ENCODE measurements around the gene METRN. TPM values are rescaled to one million over a fixed set of nuclear protein-coding genes. Genes with fewer than 3 reads are reported as not detected.

Gene METRN
- polyA plus RNA-seq, 1 of the 3 experiments (the other 2 are of a cell fraction): 59.7 TPM

- Histone ChIP-seq H3F3A (replicated peaks; ENCODE audit: insufficient read depth) (peaks cover 14% of the 10 kb centered on the region), H3K9me3 (no peaks in the 10 kb centered on the region), H3K9me2 (no peaks in the 10 kb centered on the region), H3K27ac (ENCODE audit: low read depth in 2 of 2, low read length in 1 of 2) (no peak overlapping the region), H3K4me2 (no peak overlapping the region), H3K4me3 (ENCODE audit: low read depth in 2 of 2, low read length in 1 of 2) (no peak overlapping the region), H3K79me2 (ENCODE audit: insufficient read depth) (peaks cover 12% of the 10 kb centered on the region), H3K9ac (no peak overlapping the region), H4K20me1 (ENCODE audit: insufficient read depth) (peaks cover 9% of the 10 kb centered on the region), H3K27me3 (ENCODE audit: insufficient read depth) (no peaks in the 10 kb centered on the region), H2AFZ (ENCODE audit: low read depth) (no peak overlapping the region), H3K4me1 (ENCODE audit: control insufficient read depth in 1 of 2, insufficient read depth in 2 of 2, low read depth in 1 of 2, low read length in 1 of 2) (peaks cover 4 to 23% of the 10 kb centered on the region in 2 experiments; a peak in 2 of 4 replicates), H3K36me3 (replicated peaks in 1 of 2; ENCODE audit: control insufficient read depth in 1 of 2, insufficient read depth in 2 of 2, low read length in 1 of 2) (peaks cover under 1 to 31% of the 10 kb centered on the region in 2 experiments)
- POLR2A ChIA-PET: interaction anchor here (1.0 to 1.2 kb wide), 3 partner anchors 8 to 43 kb away, joined by 3 to 5 read pairs (median 4); partner anchors contain the start of genes JMJD8 and WDR90
- no peak for DNase-seq
- no peak for TF ChIP-seq USF2 (IDR thresholded peaks at IDR 0.05; ENCODE audit: borderline replicate concordance, low read depth, low read length)
- CTCF ChIA-PET: interaction anchor here (1.0 to 4.6 kb wide), 4 partner anchors 9 to 45 kb away, joined by 3 to 20 read pairs (median 7); partner anchors contain the start of genes ANTKMT and RHOT2
- 91% methylated on average over 5 of the region's 21 CpGs for WGBS (ENCODE audit: low lambda C conversion rate)
Measured at GRCh38 chr16:676565-676902, 38.4 kb upstream of the METRN start.

DNA sequence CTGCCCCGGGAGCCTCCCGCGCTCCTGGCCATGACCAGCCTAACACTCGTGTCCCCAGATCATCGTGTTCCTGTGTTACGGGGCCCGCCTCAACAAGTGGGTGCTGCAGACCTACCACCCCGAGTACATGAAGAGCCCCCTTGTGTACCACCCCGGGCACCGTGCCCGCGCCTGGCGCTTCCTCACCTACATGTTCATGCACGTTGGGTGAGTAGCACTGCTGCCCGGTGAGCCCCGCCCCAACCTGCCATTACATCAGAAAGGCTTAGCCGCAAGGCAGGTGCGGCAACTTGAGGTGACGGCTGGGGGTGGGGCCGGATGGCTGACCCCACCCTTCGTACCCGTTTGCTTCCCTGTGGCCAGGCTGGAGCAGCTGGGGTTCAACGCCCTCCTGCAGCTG, 38.0 kb upstream of the METRN start:
- TF ChIP-seq GATA2 (CRISPR knock-in tag; IDR thresholded peaks at IDR 0.05): no peak
- TF ChIP-seq CHD2 (IDR thresholded peaks at IDR 0.05; ENCODE audit: low read length, partially characterized antibody): no peak
- no peak for TF ChIP-seq EP300 (IDR thresholded peaks at IDR 0.05; ENCODE audit: borderline replicate concordance in 1 of 2, low read depth in 1 of 2, low read length in 1 of 2)
- TF ChIP-seq JUND (IDR thresholded peaks at IDR 0.05): no peak
- no peak for TF ChIP-seq NRF1 (IDR thresholded peaks at IDR 0.05; ENCODE audit: low read depth, low read length)
- no peak for TF ChIP-seq ELF1 (IDR thresholded peaks at IDR 0.05)
- TF ChIP-seq USF2 (IDR thresholded peaks at IDR 0.05; ENCODE audit: borderline replicate concordance, low read depth, low read length): no peak
- TF ChIP-seq, protein P1, sequence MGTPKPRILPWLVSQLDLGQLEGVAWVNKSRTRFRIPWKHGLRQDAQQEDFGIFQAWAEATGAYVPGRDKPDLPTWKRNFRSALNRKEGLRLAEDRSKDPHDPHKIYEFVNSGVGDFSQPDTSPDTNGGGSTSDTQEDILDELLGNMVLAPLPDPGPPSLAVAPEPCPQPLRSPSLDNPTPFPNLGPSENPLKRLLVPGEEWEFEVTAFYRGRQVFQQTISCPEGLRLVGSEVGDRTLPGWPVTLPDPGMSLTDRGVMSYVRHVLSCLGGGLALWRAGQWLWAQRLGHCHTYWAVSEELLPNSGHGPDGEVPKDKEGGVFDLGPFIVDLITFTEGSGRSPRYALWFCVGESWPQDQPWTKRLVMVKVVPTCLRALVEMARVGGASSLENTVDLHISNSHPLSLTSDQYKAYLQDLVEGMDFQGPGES (IDR thresholded peaks at IDR 0.05; ENCODE audit: low read depth, low read length): no peak
- TF ChIP-seq, protein P2, sequence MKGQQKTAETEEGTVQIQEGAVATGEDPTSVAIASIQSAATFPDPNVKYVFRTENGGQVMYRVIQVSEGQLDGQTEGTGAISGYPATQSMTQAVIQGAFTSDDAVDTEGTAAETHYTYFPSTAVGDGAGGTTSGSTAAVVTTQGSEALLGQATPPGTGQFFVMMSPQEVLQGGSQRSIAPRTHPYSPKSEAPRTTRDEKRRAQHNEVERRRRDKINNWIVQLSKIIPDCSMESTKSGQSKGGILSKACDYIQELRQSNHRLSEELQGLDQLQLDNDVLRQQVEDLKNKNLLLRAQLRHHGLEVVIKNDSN (IDR thresholded peaks at IDR 0.05; ENCODE audit: borderline replicate concordance, low read depth): no peak
- TF ChIP-seq TAF1 (IDR thresholded peaks at IDR 0.05; ENCODE audit: borderline replicate concordance, low read depth, low read length): no peak
- Histone ChIP-seq H3K9me2 (no peaks in the 10 kb centered on the region), H3K27me3 (ENCODE audit: insufficient read depth) (no peaks in the 10 kb centered on the region), H3K9me3 (no peaks in the 10 kb centered on the region), H3K4me3 (ENCODE audit: low read depth in 2 of 2, low read length in 1 of 2) (no peak overlapping the region), H4K20me1 (ENCODE audit: insufficient read depth) (peaks cover 13% of the 10 kb centered on the region), H3K27ac (ENCODE audit: low read depth in 2 of 2, low read length in 1 of 2) (no peak overlapping the region), H3K36me3 (replicated peaks in 1 of 2; ENCODE audit: control insufficient read depth in 1 of 2, insufficient read depth in 2 of 2, low read length in 1 of 2) (peaks cover 4 to 34% of the 10 kb centered on the region in 2 experiments), H2AFZ (ENCODE audit: low read depth) (no peak overlapping the region), H3K4me1 (ENCODE audit: control insufficient read depth in 1 of 2, insufficient read depth in 2 of 2, low read depth in 1 of 2, low read length in 1 of 2) (peaks cover 8 to 26% of the 10 kb centered on the region in 2 experiments; a peak in 2 of 4 replicates), H3K4me2 (no peak overlapping the region), H3K79me2 (ENCODE audit: insufficient read depth) (peaks cover 15% of the 10 kb centered on the region), H3F3A (replicated peaks; ENCODE audit: insufficient read depth) (peaks cover 14% of the 10 kb centered on the region), H3K9ac (no peak overlapping the region)
- no peak for DNase-seq
- 96% methylated on average over 22 of the region's 23 CpGs for WGBS (ENCODE audit: low lambda C conversion rate)
- POLR2A ChIA-PET: interaction anchor here (1.0 kb wide), 1 partner anchor 28 kb away, joined by 3 read pairs; the partner anchor contains the start of gene WDR90
- CTCF ChIA-PET: interaction anchor here (1.0 to 4.6 kb wide), 4 partner anchors 9 to 44 kb away, joined by 3 to 20 read pairs (median 10); partner anchors contain the start of genes ANTKMT and RHOT2
